ENCODE measurements around the gene TEX14. TPM values are rescaled to one million over a fixed set of nuclear protein-coding genes. Genes with fewer than 3 reads are reported as not detected.
"Not testable (repeated sequence)": the region's sequence is repeated elsewhere in the genome, so short reads cannot be mapped to it uniquely, and the experiment has no call there.

TEX14 gene
- total and polyA plus RNA-seq, 12 donors = 0.05 to 0.88 (median 0.14) TPM; not detected in 4

GRCh38 chr17:58560511-58560910 lies 131.3 kb downstream of the TEX14 start:
- no peak for ATAC-seq
- peaks cover 0 to 26% (median 0%) of the 10 kb centered on the region in 9 donors for H3K4me1 ChIP-seq
- TF ChIP-seq CTCF (IDR thresholded peaks at IDR 0.05) = no peak

GRCh38 chr17:58557981-58558380 lies 133.9 kb downstream of the TEX14 start:
- Histone ChIP-seq H3K27ac (peak overlapping the region in 1 of 10 donors; percentile 17), H3K4me3 (no peak overlapping the region), H3K4me1 (peaks cover 0 to 22% (median 0%) of the 10 kb centered on the region in 9 donors), H3K36me3 (no peaks in the 10 kb centered on the region), H3K9me3 (no peaks in the 10 kb centered on the region), H3K27me3 (no peaks in the 10 kb centered on the region)
- 59 to 61% methylated on average over 3 of the region's 3 CpGs for WGBS, 2 donors
- DNase-seq = no peak
- TF ChIP-seq CTCF (IDR thresholded peaks at IDR 0.05) = no peak
- peak in 5 of 8 donors; percentile 19 to 93 (median 68) for ATAC-seq
- intact Hi-C loops (cut with DNase I) = no loop called here

More at GRCh38 chr17:58560511-58560910, 131.3 kb downstream of the TEX14 start:
- H3K27me3 ChIP-seq = no peaks in the 10 kb centered on the region
- no peak for DNase-seq
- H3K36me3 ChIP-seq = no peaks in the 10 kb centered on the region
- WGBS, 2 donors = 69 to 86% methylated on average over 1 of the region's 1 CpG
- no peak overlapping the region for H3K4me3 ChIP-seq
- intact Hi-C loops (cut with DNase I) = no loop called here
- H3K27ac ChIP-seq = no peak overlapping the region
- H3K9me3 ChIP-seq = no peaks in the 10 kb centered on the region

GRCh38 chr17:58556833-58557250 lies 135.0 kb downstream of the TEX14 start:
- 56 to 66% methylated on average over 5 of the region's 5 CpGs for WGBS, 2 donors
- no peak for TF ChIP-seq CTCF (IDR thresholded peaks at IDR 0.05)
- no peaks in the 10 kb centered on the region for H3K9me3 ChIP-seq
- H3K4me1 ChIP-seq = peaks cover 0 to 22% (median 0%) of the 10 kb centered on the region in 9 donors
- H3K4me3 ChIP-seq = no peak overlapping the region
- H3K27me3 ChIP-seq = no peaks in the 10 kb centered on the region
- no peaks in the 10 kb centered on the region for H3K36me3 ChIP-seq
- ATAC-seq = no peak
- intact Hi-C loops (cut with DNase I) = no loop called here
- H3K27ac ChIP-seq = peak overlapping the region in 1 of 10 donors; percentile 11
- no peak for DNase-seq

- H3K4me1 ChIP-seq = peaks cover 0 to 22% (median 0%) of the 10 kb centered on the region in 9 donors
- intact Hi-C loops (cut with DNase I); H3K9me3 ChIP-seq; H3K27ac ChIP-seq; DNase-seq; H3K4me3 ChIP-seq; ATAC-seq; H3K36me3 ChIP-seq; H3K27me3 ChIP-seq: not testable (repeated sequence)
- 87 to 92% methylated on average over 3 of the region's 3 CpGs for WGBS, 2 donors
Measured at GRCh38 chr17:58555109-58555508, 136.7 kb downstream of the TEX14 start.

GRCh38 chr17:58541249-58541648 lies 150.6 kb downstream of the TEX14 start:
- H3K27ac ChIP-seq = peak overlapping the region in 1 of 10 donors; percentile 26
- H3K36me3 ChIP-seq = no peaks in the 10 kb centered on the region
- H3K9me3 ChIP-seq = no peaks in the 10 kb centered on the region
- intact Hi-C loops (cut with DNase I) = no loop called here
- DNase-seq (no peak), ATAC-seq (no peak)
- no peak overlapping the region for H3K4me3 ChIP-seq
- no peaks in the 10 kb centered on the region for H3K27me3 ChIP-seq
- 88 to 94% methylated on average over 2 of the region's 2 CpGs for WGBS, 2 donors
- peak in 5 of 9 donors; percentile 7 to 37 (median 21) for TF ChIP-seq CTCF (IDR thresholded peaks at IDR 0.05)
- peaks cover 7 to 41% (median 28%) of the 10 kb centered on the region in 9 donors for H3K4me1 ChIP-seq
